ELF-1 (cell line): ENCODE results near the gene ZNFX1.
A peak's percentile ranks its signal among the peaks of the same experiment; 100 is the strongest.
"Not testable (repeated sequence)": the region's sequence is repeated elsewhere in the genome, so short reads cannot be mapped to it uniquely, and the experiment has no call there.

ENCODE experiments used
- DNase-seq: peaks from one replicate; pipeline ENCODE4 v3.0.0-alpha.2; 2016; ENCODE audit warnings: low read depth, low spot score

ZNFX1 gene

GRCh38 chr20:49252556-49253350 is 25.1 kb downstream of the ZNFX1 start:
- no peak for DNase-seq

- DNase-seq: no peak
These were observed 28.8 kb downstream of the ZNFX1 start for GRCh38 chr20:49248879-49249665.

GRCh38 chr20:49248301-49248700 is 29.6 kb downstream of the ZNFX1 start:
- DNase-seq: no peak

- DNase-seq: no peak
These were observed 30.1 kb downstream of the ZNFX1 start for GRCh38 chr20:49247792-49248191.

- no peak for DNase-seq
These were observed 30.6 kb downstream of the ZNFX1 start for GRCh38 chr20:49247169-49247723.

- DNase-seq: peak; percentile 40
These were observed 31.7 kb downstream of the ZNFX1 start for GRCh38 chr20:49245921-49246740.

GRCh38 chr20:49237531-49237930 is 40.3 kb downstream of the ZNFX1 start:
- DNase-seq: no peak

- DNase-seq: no peak
These were observed 41.6 kb downstream of the ZNFX1 start for GRCh38 chr20:49236301-49236700.

GRCh38 chr20:49234831-49235230 is 43.0 kb downstream of the ZNFX1 start:
- DNase-seq: no peak

- DNase-seq: no peak
These were observed 44.6 kb downstream of the ZNFX1 start for GRCh38 chr20:49233226-49233625.

- no peak for DNase-seq
These were observed 46.4 kb downstream of the ZNFX1 start for GRCh38 chr20:49231471-49231870.

GRCh38 chr20:49230561-49231133 is 47.2 kb downstream of the ZNFX1 start:
- DNase-seq: peak; percentile 96

- peak; percentile 79 for DNase-seq
These were observed 47.8 kb downstream of the ZNFX1 start for GRCh38 chr20:49230021-49230420.

- DNase-seq: no peak
These were observed 48.5 kb downstream of the ZNFX1 start for GRCh38 chr20:49229381-49229780.

GRCh38 chr20:49228676-49229075 is 49.2 kb downstream of the ZNFX1 start:
- no peak for DNase-seq

- no peak for DNase-seq
These were observed 52.0 kb downstream of the ZNFX1 start for GRCh38 chr20:49225896-49226295.

GRCh38 chr20:49219924-49220831 is 57.7 kb downstream of the ZNFX1 start:
- DNase-seq: no peak

GRCh38 chr20:49219091-49219923 is 58.5 kb downstream of the ZNFX1 start, which contains the start of gene DDX27:
Gene DDX27 (plus strand): TSS chr20:49219416. CDS start chr20:49219449, 33 bp downstream.
- DNase-seq: peak; percentile 99

- not testable (repeated sequence) for DNase-seq
These were observed 59.1 kb downstream of the ZNFX1 start for GRCh38 chr20:49218739-49219090.
